Natural killer cell (primary cell): ENCODE data around the gene FPR2. TPM values are rescaled to one million over a fixed set of nuclear protein-coding genes. Genes with fewer than 3 reads are reported as not detected.
A peak's percentile ranks its signal among the peaks of the same experiment; 100 is the strongest.

ENCODE experiments used
- ATAC-seq, 3 donors: fragments of 150-1000 bp in 2 of 3; fragments of 200-7000 bp in 1 of 3; cut with Tn5 transposase; 1 replicate in 1 of 3; 2 replicates in 2 of 3; pipeline ENCODE4 v1.10.0; 2021; ENCODE audit warnings: mild to moderate bottlenecking in 2 of 3, moderate library complexity in 2 of 3
- DNase-seq, 2 donors: peaks; one replicate each; pipeline versions ENCODE4 v3.0.0 to v3.0.0-alpha.2; 2013 to 2021; ENCODE audit warnings: mixed read lengths in 1 of 2
- H3K27ac ChIP-seq: one replicate; pipeline ENCODE4 v1.5.1; 2013; ENCODE audit warnings: mild to moderate bottlenecking, low read length
- H3K27me3 ChIP-seq: one replicate; pipeline ENCODE4 v1.6.1; 2013; ENCODE audit warnings: low read length; ENCODE audit not compliant: control insufficient read depth, insufficient read depth
- H3K36me3 ChIP-seq: one replicate; pipeline ENCODE4 v1.6.1; 2013; ENCODE audit warnings: low read length; ENCODE audit not compliant: control insufficient read depth, insufficient read depth
- H3K4me1 ChIP-seq: one replicate; pipeline ENCODE4 v1.6.1; 2013; ENCODE audit warnings: low read length; ENCODE audit not compliant: control insufficient read depth, insufficient read depth
- H3K4me3 ChIP-seq: one replicate; pipeline ENCODE4 v1.5.1; 2013; ENCODE audit warnings: low read length
- H3K9me3 ChIP-seq: one replicate; pipeline ENCODE4 v1.6.1; 2013; ENCODE audit warnings: low read length; ENCODE audit not compliant: control insufficient read depth, insufficient read depth
- H3K27ac Mint-ChIP-seq, 2 donors: one replicate each; pipeline ENCODE4 v1.8.0; 2022; ENCODE audit warnings: mild to moderate bottlenecking in 2 of 2, mixed read lengths in 2 of 2, moderate library complexity in 1 of 2
- H3K27me3 Mint-ChIP-seq, 2 donors: one replicate each; pipeline ENCODE4 v1.8.0; 2022; ENCODE audit warnings: low read depth in 2 of 2, mixed read lengths in 2 of 2
- H3K36me3 Mint-ChIP-seq: one replicate; pipeline ENCODE4 v1.8.0; 2022; ENCODE audit warnings: mixed read lengths
- H3K4me1 Mint-ChIP-seq, 2 donors: one replicate each; pipeline ENCODE4 v1.8.0; 2022; ENCODE audit warnings: mixed read lengths in 2 of 2
- H3K4me3 Mint-ChIP-seq: one replicate; pipeline ENCODE4 v1.8.0; 2022; ENCODE audit warnings: mild to moderate bottlenecking, moderate library complexity, mixed read lengths
- H3K9me3 Mint-ChIP-seq, 2 donors: one replicate each; pipeline ENCODE4 v1.8.0; 2022; ENCODE audit warnings: mixed read lengths in 2 of 2
- CTCF ChIP-seq: fragments of 200-600 bp; IDR thresholded peaks from one replicate; pipeline ENCODE4 v1.8.0; 2022; ENCODE audit warnings: antibody characterized with exemption
- WGBS: methylation state at CpG from one replicate; pipeline ENCODE4 v1.1.7; 2013; ENCODE audit warnings: missing lambda C conversion rate; ENCODE audit not compliant: insufficient coverage; 5-methylcytosine and 5-hydroxymethylcytosine counted together
- intact Hi-C: fragments of 100-400 bp; cut with micrococcal nuclease; formaldehyde crosslinking; loops from one replicate; pipeline ENCODE4 v1.14.2; 2022
- total RNA-seq, 4 donors: library from RNA; stranded (reverse); fragments of 120-200 nt in 1 of 4; gene quantifications; one replicate each; pipeline versions ENCODE4 v1.2.3 to v1.2.4, GENCODE V29; 2013 to 2022

Gene FPR2
- total RNA-seq, 3 donors from 2014 or later (not counting 1 experiment from before 2014, with no cell fraction given), result 0.28 to 2.1 (median 0.59) TPM

- Mint-ChIP-seq H3K4me3 (no peak overlapping the region), H3K9me3 (peaks cover 2 to 5% of the 10 kb centered on the region in 2 donors), H3K27ac (no peak overlapping the region), H3K4me1 (peaks cover 5% of the 10 kb centered on the region in 2 donors), H3K36me3 (no peaks in the 10 kb centered on the region), H3K27me3 (peaks cover 28 to 50% of the 10 kb centered on the region in 2 donors)
- Histone ChIP-seq H3K4me1 (no peaks in the 10 kb centered on the region), H3K9me3 (no peaks in the 10 kb centered on the region), H3K36me3 (no peaks in the 10 kb centered on the region), H3K27me3 (no peaks in the 10 kb centered on the region), H3K27ac (no peak overlapping the region), H3K4me3 (no peak overlapping the region)
- WGBS, result 41% methylated on average over 23 of the region's 23 CpGs
- intact Hi-C loops, result loop anchor here (5.0 kb wide), 1 partner anchor 459 kb away; no protein-coding TSS in a partner anchor
- DNase-seq (peak in 1 of 2 donors; percentile 79), ATAC-seq (peak; percentile 29 to 71 (median 67))
- TF ChIP-seq CTCF, result peak; percentile 60
Observed at GRCh38 chr19:51777570-51778462, 16.8 kb downstream of the FPR2 start.

- Mint-ChIP-seq H3K4me3 (no peak overlapping the region), H3K27me3 (peaks cover 25 to 44% of the 10 kb centered on the region in 2 donors), H3K36me3 (no peaks in the 10 kb centered on the region), H3K4me1 (peaks cover 5% of the 10 kb centered on the region in 2 donors), H3K27ac (no peak overlapping the region), H3K9me3 (peaks cover 2 to 3% of the 10 kb centered on the region in 2 donors)
- Histone ChIP-seq H3K4me3 (no peak overlapping the region), H3K4me1 (no peaks in the 10 kb centered on the region), H3K27me3 (no peaks in the 10 kb centered on the region), H3K36me3 (no peaks in the 10 kb centered on the region), H3K9me3 (no peaks in the 10 kb centered on the region), H3K27ac (no peak overlapping the region)
- TF ChIP-seq CTCF, result no peak
- intact Hi-C loops, result loop anchor here (5.0 kb wide), 1 partner anchor 458 kb away; no protein-coding TSS in a partner anchor
- 80% methylated on average over 1 of the region's 1 CpG for WGBS
- no peak for DNase-seq
- ATAC-seq, result no peak
Observed at GRCh38 chr19:51779181-51779580, 18.2 kb downstream of the FPR2 start.

- WGBS, result 53% methylated on average over 2 of the region's 2 CpGs
- H3K27ac ChIP-seq, result no peak overlapping the region
- H3K4me1 ChIP-seq, result no peaks in the 10 kb centered on the region
- Mint-ChIP-seq H3K36me3 (no peaks in the 10 kb centered on the region), H3K4me1 (peaks cover 5% of the 10 kb centered on the region in 2 donors), H3K4me3 (no peak overlapping the region), H3K27ac (no peak overlapping the region), H3K9me3 (peaks cover 2 to 3% of the 10 kb centered on the region in 2 donors), H3K27me3 (peaks cover 24 to 44% of the 10 kb centered on the region in 2 donors)
- H3K36me3 ChIP-seq, result no peaks in the 10 kb centered on the region
- H3K27me3 ChIP-seq, result no peaks in the 10 kb centered on the region
- ATAC-seq (no peak), DNase-seq (no peak)
- TF ChIP-seq CTCF, result no peak
- H3K9me3 ChIP-seq, result no peaks in the 10 kb centered on the region
- no peak overlapping the region for H3K4me3 ChIP-seq
- intact Hi-C loops, result loop anchor here (5.0 kb wide), 1 partner anchor 458 kb away; no protein-coding TSS in a partner anchor
Observed at GRCh38 chr19:51779703-51780102, 18.7 kb downstream of the FPR2 start.
